Measurements from ENCODE around the gene FRMD5.

FRMD5 gene

DNA sequence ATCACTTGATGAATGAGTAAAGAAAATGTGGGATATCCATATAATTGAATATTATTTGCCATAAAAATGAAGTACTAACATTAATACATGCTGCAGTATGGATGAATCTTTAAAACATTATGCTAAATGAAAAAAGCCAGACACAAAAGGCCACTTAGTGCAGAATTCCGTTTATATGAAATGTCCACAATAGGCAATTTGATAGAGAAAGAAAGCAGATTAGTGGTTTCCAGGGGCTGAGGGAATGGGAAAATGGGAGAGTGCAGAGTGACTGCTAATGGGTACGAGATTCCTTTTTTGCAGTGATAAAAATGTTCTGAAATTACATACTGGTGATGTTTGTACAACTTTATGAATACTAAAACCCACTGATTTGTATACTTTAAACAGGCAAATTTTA, 126.7 kb downstream of the FRMD5 start:
- peaks cover 10% of the 10 kb centered on the region; the same call in 1 of the 2 replicates for H3K4me1 ChIP-seq (ENCODE audit: low read length)
- no peaks in the 10 kb centered on the region for H3F3A ChIP-seq (ENCODE audit: insufficient read depth, low read length)
- TF ChIP-seq, protein P1, sequence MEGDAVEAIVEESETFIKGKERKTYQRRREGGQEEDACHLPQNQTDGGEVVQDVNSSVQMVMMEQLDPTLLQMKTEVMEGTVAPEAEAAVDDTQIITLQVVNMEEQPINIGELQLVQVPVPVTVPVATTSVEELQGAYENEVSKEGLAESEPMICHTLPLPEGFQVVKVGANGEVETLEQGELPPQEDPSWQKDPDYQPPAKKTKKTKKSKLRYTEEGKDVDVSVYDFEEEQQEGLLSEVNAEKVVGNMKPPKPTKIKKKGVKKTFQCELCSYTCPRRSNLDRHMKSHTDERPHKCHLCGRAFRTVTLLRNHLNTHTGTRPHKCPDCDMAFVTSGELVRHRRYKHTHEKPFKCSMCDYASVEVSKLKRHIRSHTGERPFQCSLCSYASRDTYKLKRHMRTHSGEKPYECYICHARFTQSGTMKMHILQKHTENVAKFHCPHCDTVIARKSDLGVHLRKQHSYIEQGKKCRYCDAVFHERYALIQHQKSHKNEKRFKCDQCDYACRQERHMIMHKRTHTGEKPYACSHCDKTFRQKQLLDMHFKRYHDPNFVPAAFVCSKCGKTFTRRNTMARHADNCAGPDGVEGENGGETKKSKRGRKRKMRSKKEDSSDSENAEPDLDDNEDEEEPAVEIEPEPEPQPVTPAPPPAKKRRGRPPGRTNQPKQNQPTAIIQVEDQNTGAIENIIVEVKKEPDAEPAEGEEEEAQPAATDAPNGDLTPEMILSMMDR (IDR thresholded peaks at IDR 0.05; ENCODE audit: low read length): no peak
- no peak for TF ChIP-seq EZH2phosphoT487 (IDR thresholded peaks at IDR 0.05; ENCODE audit: low read length)
- no peak for TF ChIP-seq EZH2 (optimal IDR thresholded peaks at IDR 0.05; ENCODE audit: low read depth, low read length)
- no peaks in the 10 kb centered on the region for H3K79me2 ChIP-seq (ENCODE audit: low read length)
- no peaks in the 10 kb centered on the region for H3K36me3 ChIP-seq (replicated peaks; ENCODE audit: insufficient read depth, low read length)
- H3K4me2 ChIP-seq (ENCODE audit: low read depth, low read length): no peak overlapping the region
- H3K9me2 ChIP-seq (replicated peaks; ENCODE audit: insufficient read depth, low read length): no peaks in the 10 kb centered on the region
- H2AFZ ChIP-seq (ENCODE audit: low read length): no peak overlapping the region
- H3K27me3 ChIP-seq (replicated peaks; ENCODE audit: insufficient read depth, low read length): no peaks in the 10 kb centered on the region
- H3K9ac ChIP-seq (ENCODE audit: low read length): no peak overlapping the region
- no peak overlapping the region for H3K4me3 ChIP-seq (ENCODE audit: low read length)
- no peaks in the 10 kb centered on the region for H4K20me1 ChIP-seq (ENCODE audit: insufficient read depth, low read length)
- H3K27ac ChIP-seq (ENCODE audit: low read length): no peak overlapping the region
- DNase-seq: no peak
- no peaks in the 10 kb centered on the region for H3K9me3 ChIP-seq (replicated peaks; ENCODE audit: insufficient read depth, low read length)

DNA sequence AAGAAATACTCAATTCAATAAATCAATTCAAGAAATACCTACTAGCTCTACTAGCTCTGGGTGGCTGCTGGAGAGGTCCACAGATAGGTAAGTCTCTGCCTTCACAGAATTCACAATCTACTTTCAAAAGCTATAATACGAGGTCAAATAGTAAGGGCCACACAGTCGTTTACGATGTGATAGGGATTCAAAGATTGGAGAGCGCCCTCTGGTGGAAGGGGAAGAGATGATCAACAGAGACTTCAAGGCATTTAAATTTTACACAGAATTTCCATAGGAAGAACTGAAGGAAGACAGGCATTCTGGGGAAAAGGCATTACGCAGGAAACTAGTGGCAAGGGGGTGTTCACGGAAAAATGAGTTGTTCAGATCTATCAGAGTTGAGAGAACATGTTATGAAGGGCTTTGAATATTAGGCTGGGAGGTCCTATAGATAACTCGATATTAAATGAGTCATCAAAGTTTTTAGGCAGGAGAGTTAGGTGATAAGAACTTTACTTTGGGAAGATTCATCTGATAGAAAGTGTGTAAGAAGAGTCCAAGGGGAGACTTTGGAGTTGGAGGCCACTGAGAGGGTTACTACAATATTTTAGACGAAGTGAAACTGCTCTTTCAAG, 128.8 kb downstream of the FRMD5 start:
- Histone ChIP-seq H3F3A (ENCODE audit: insufficient read depth, low read length) (no peaks in the 10 kb centered on the region), H3K4me2 (ENCODE audit: low read depth, low read length) (peak overlapping the region; percentile 42; the same call in 1 of the 2 replicates), H3K9me3 (replicated peaks; ENCODE audit: insufficient read depth, low read length) (no peaks in the 10 kb centered on the region), H3K4me1 (ENCODE audit: low read length) (peaks cover 10% of the 10 kb centered on the region; the same call in 1 of the 2 replicates), H3K9me2 (replicated peaks; ENCODE audit: insufficient read depth, low read length) (no peaks in the 10 kb centered on the region), H3K4me3 (ENCODE audit: low read length) (no peak overlapping the region; the same call in 1 of the 2 replicates), H2AFZ (ENCODE audit: low read length) (peak overlapping the region; percentile 34; the same call in 1 of the 2 replicates), H4K20me1 (ENCODE audit: insufficient read depth, low read length) (no peaks in the 10 kb centered on the region), H3K79me2 (ENCODE audit: low read length) (no peaks in the 10 kb centered on the region), H3K27ac (ENCODE audit: low read length) (no peak overlapping the region), H3K36me3 (replicated peaks; ENCODE audit: insufficient read depth, low read length) (no peaks in the 10 kb centered on the region), H3K27me3 (replicated peaks; ENCODE audit: insufficient read depth, low read length) (no peaks in the 10 kb centered on the region), H3K9ac (ENCODE audit: low read length) (no peak overlapping the region)
- no peak for TF ChIP-seq EZH2phosphoT487 (IDR thresholded peaks at IDR 0.05; ENCODE audit: low read length)
- TF ChIP-seq, protein P1 (IDR thresholded peaks at IDR 0.05; ENCODE audit: low read length): peak; percentile 88
- no peak for TF ChIP-seq EZH2 (optimal IDR thresholded peaks at IDR 0.05; ENCODE audit: low read depth, low read length)
- DNase-seq: peak; percentile 80

DNA sequence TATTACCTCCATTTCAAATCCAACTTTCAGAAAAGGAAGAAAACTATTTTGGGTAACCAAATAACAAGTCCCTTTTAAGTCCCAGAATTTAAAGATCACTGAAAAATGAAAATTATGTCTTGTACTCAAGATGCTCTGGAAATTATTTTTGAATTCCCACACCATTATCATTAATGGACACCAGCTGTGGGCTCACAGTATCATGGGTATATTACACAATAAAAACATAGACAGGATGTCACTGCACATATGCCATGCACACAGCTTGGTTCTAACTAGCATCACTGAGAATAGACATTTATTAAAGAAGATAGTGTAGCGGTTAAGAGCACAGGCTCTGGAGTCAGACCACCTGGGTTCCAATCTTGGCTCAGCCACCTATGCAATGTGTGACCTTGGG, 130.4 kb downstream of the FRMD5 start:
- Histone ChIP-seq H3K9me2 (replicated peaks; ENCODE audit: insufficient read depth, low read length) (no peaks in the 10 kb centered on the region), H2AFZ (ENCODE audit: low read length) (no peak overlapping the region), H3K36me3 (replicated peaks; ENCODE audit: insufficient read depth, low read length) (no peaks in the 10 kb centered on the region), H3K4me2 (ENCODE audit: low read depth, low read length) (no peak overlapping the region), H3K27me3 (replicated peaks; ENCODE audit: insufficient read depth, low read length) (no peaks in the 10 kb centered on the region), H3K79me2 (ENCODE audit: low read length) (no peaks in the 10 kb centered on the region), H3F3A (ENCODE audit: insufficient read depth, low read length) (no peaks in the 10 kb centered on the region), H3K9ac (ENCODE audit: low read length) (no peak overlapping the region), H3K9me3 (replicated peaks; ENCODE audit: insufficient read depth, low read length) (no peaks in the 10 kb centered on the region), H3K4me1 (ENCODE audit: low read length) (peaks cover 16% of the 10 kb centered on the region; the same call in 1 of the 2 replicates), H3K27ac (ENCODE audit: low read length) (no peak overlapping the region), H3K4me3 (ENCODE audit: low read length) (no peak overlapping the region), H4K20me1 (ENCODE audit: insufficient read depth, low read length) (no peaks in the 10 kb centered on the region)
- no peak for DNase-seq
- TF ChIP-seq EZH2 (optimal IDR thresholded peaks at IDR 0.05; ENCODE audit: low read depth, low read length): no peak
- no peak for TF ChIP-seq EZH2phosphoT487 (IDR thresholded peaks at IDR 0.05; ENCODE audit: low read length)
- TF ChIP-seq, protein P1 (IDR thresholded peaks at IDR 0.05; ENCODE audit: low read length): no peak

Measured in MM.1S (cell line).